Adrenal gland (tissue), 5 donors: ENCODE measurements around the gene SLC22A17.

Experiments used
- CTCF ChIP-seq, 6 experiments: fragments of 450-650 bp in 4 of 6; fragments of 200-600 bp in 2 of 6; sonication (generic) in 1 of 6; IDR thresholded peaks; 1 replicate in 5 of 6; 2 replicates in 1 of 6; pipeline versions ENCODE4 v1.5.1 to v1.8.0; 2016 to 2021; ENCODE audit warnings: antibody characterized with exemption in 6 of 6, mild to moderate bottlenecking in 2 of 6, moderate library complexity in 1 of 6
- POLR2A ChIP-seq, 2 donors: fragments of 450-650 bp; IDR thresholded peaks; one replicate each; pipeline ENCODE4 v1.6.1; 2017; ENCODE audit warnings: antibody characterized with exemption in 2 of 2, mild to moderate bottlenecking in 2 of 2, moderate library complexity in 1 of 2
- donor health status: DM: no; HTN: no; CAD: no.

- TF ChIP-seq CTCF (IDR thresholded peaks at IDR 0.05) (no peak), POLR2A (IDR thresholded peaks at IDR 0.05) (no peak)
Observed at GRCh38 chr14:23299986-23300686, 52.6 kb downstream of the SLC22A17 start.
